Forelimb muscle (tissue), 1 donor: Measurements from ENCODE around the gene SMIM41. TPM values are rescaled to one million over a fixed set of nuclear protein-coding genes. Genes with fewer than 3 reads are reported as not detected.

ENCODE experiments used
- DNase-seq: peaks from one replicate; pipeline ENCODE4 v3.0.0-alpha.2; 2013; ENCODE audit warnings: low read depth
- polyA plus RNA-seq: library from polyadenylated mRNA; unstranded; fragments of 120-200 nt; gene quantifications from one replicate; pipeline ENCODE4 v1.2.1, GENCODE V29; 2013; ENCODE audit not compliant: insufficient read length

The SMIM41 gene
- polyA plus RNA-seq, 1 donor = 0.18 TPM

GRCh38 chr12:52121824-52122539 is 42.5 kb downstream of the SMIM41 start:
- no peak for DNase-seq

- DNase-seq = no peak
Observed at GRCh38 chr12:52122540-52122871, 43.0 kb downstream of the SMIM41 start.

- no peak for DNase-seq
Observed at GRCh38 chr12:52122904-52123303, 43.4 kb downstream of the SMIM41 start.

GRCh38 chr12:52123487-52124186 is 44.1 kb downstream of the SMIM41 start:
- DNase-seq = no peak

GRCh38 chr12:52125476-52125900 is 46.0 kb downstream of the SMIM41 start:
- no peak for DNase-seq

- no peak for DNase-seq
Observed at GRCh38 chr12:52126050-52126604, 46.6 kb downstream of the SMIM41 start.

GRCh38 chr12:52126605-52127578 is 47.4 kb downstream of the SMIM41 start:
- no peak for DNase-seq

GRCh38 chr12:52127683-52128450 is 48.4 kb downstream of the SMIM41 start:
- DNase-seq = no peak

- DNase-seq = no peak
Observed at GRCh38 chr12:52130711-52131110, 51.2 kb downstream of the SMIM41 start.

- no peak for DNase-seq
Observed at GRCh38 chr12:52132754-52133161, 53.3 kb downstream of the SMIM41 start.

- no peak for DNase-seq
Observed at GRCh38 chr12:52137746-52138145, 58.2 kb downstream of the SMIM41 start.

- no peak for DNase-seq
Observed at GRCh38 chr12:52139147-52139546, 59.6 kb downstream of the SMIM41 start.

- DNase-seq = no peak
Observed at GRCh38 chr12:52139579-52140062, 60.1 kb downstream of the SMIM41 start.

- no peak for DNase-seq
Observed at GRCh38 chr12:52141306-52141705, 61.8 kb downstream of the SMIM41 start.

GRCh38 chr12:52141875-52142274 is 62.4 kb downstream of the SMIM41 start:
- DNase-seq = no peak

- no peak for DNase-seq
Observed at GRCh38 chr12:52142431-52142830, 62.9 kb downstream of the SMIM41 start.

GRCh38 chr12:52144512-52145227 is 65.2 kb downstream of the SMIM41 start:
- DNase-seq = no peak

- DNase-seq = no peak
Observed at GRCh38 chr12:52145228-52146088, 66.0 kb downstream of the SMIM41 start.

- DNase-seq = no peak
Observed at GRCh38 chr12:52146089-52146821, 66.8 kb downstream of the SMIM41 start.
